ENCODE results near the gene LRRC10B.

Gene LRRC10B

DNA sequence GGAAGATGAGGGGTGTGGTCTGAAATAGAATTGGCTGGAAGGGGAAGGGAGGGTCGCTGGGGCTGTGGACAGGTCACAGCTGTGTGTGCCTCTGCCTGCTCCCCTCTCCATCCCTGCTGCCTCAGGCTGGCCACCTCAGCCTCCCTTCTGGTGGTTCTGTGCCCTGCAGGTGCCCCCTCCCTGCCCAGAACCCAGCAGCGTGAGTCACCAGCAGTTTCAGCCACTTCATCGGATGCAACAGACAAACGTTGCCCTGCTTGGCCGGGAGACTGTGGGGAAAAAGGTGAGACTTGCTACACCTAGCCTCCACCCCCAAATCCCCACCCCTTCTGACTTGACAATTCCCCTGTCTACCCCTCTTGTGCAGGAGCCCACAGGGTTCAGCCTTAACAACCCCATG lies 21.8 kb upstream of the LRRC10B start:
- DNase-seq (ENCODE audit: low read depth), result no peak
- TF ChIP-seq CTCF (conservative IDR thresholded peaks at IDR 0.05; ENCODE audit: low read length), result no peak
- no peak overlapping the region for H3K4me3 ChIP-seq (ENCODE audit: low read length)

GRCh38 chr11:61487342-61488025 lies 21.1 kb upstream of the LRRC10B start:
- no peak for TF ChIP-seq CTCF (conservative IDR thresholded peaks at IDR 0.05; ENCODE audit: low read length)
- no peak for DNase-seq (ENCODE audit: low read depth)
- no peak overlapping the region for H3K4me3 ChIP-seq (ENCODE audit: low read length)

GRCh38 chr11:61488651-61489291 lies 19.8 kb upstream of the LRRC10B start:
- TF ChIP-seq CTCF (conservative IDR thresholded peaks at IDR 0.05; ENCODE audit: low read length), result no peak
- H3K4me3 ChIP-seq (ENCODE audit: low read length), result no peak overlapping the region
- no peak for DNase-seq (ENCODE audit: low read depth)

DNA sequence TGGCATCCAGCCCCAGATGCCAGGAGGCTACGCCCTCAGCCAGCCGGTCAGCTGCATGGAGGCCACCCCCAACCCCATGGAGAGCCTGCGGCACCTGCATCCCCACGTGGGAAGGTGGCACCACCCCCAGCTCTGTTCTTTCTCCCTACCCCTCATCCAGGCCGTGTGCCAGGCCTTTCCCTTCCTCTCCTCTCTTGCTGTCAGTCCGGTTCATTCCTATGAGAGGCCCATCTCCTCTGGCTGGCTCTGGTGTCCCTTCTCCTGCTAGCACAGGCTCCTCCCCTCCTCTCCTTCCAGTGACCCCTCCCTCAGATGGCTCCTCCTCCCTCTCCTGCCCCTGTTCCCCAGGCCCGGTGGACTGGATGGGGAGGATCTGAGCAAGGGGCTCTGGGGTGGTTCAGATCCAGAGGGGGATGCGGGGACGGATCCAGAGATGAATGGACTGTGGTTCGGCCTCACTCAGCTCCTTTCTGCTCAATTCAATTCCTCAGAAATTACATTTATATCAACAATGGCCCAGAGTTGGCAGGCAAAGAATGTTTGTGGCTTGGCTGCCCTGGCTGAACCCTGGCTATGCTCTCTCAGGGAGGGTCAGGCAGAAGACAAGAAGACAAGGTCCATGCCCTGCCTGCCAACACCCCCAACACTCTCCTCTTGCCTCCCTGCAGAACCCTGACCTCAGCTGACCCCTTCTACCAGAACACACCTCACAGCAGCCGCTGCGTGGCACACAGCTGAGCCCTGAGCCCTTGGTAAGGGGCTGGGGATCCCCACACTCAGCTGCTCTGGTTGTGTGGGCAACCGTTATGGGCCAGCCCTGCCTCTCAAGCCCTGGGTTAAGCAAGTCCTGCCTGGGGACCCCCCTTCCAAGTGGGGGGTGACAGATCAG lies 18.5 kb upstream of the LRRC10B start:
- no peak for TF ChIP-seq CTCF (conservative IDR thresholded peaks at IDR 0.05; ENCODE audit: low read length)
- no peak overlapping the region for H3K4me3 ChIP-seq (ENCODE audit: low read length)
- DNase-seq (ENCODE audit: low read depth), result peak; percentile 42

DNA sequence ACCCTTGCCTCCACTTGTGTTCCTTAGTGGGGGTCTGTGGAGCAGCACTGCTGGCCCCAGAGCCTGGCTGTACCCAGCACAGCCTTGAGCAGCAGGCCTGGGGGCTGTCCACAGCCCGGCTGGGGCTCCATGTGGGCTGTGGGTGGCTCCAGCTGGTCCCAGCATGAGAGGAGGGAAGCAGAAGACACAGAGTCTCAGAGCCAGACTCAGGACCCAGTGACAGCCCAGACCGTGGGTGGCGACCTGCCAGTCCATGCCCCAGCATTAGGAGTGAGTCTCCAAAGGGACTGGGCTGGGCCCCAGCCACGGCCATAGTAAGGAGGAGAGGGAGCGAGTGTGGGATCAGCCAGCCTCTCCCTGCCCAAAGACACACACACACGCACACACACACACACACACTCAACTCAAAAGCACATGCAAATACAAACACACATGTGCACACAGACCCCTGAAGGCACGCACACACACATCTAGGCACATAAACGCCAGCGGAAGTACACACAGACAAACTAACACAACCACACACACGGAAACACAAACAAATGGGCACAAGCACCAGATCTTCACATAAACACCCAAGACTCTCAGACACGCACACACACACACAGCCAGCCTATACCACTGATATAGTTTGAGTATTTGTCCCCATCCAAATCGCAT lies 16.7 kb upstream of the LRRC10B start:
- no peak overlapping the region for H3K4me3 ChIP-seq (ENCODE audit: low read length)
- no peak for DNase-seq (ENCODE audit: low read depth)
- TF ChIP-seq CTCF (conservative IDR thresholded peaks at IDR 0.05; ENCODE audit: low read length), result no peak

- no peak for DNase-seq (ENCODE audit: low read depth)
- H3K4me3 ChIP-seq (ENCODE audit: low read length), result no peak overlapping the region
- no peak for TF ChIP-seq CTCF (conservative IDR thresholded peaks at IDR 0.05; ENCODE audit: low read length)
Measured at GRCh38 chr11:61494381-61494961, 14.1 kb upstream of the LRRC10B start.
